Left lung (tissue), 10 donors: ENCODE data around the gene FBXO38. TPM values are rescaled to one million over a fixed set of nuclear protein-coding genes. Genes with fewer than 3 reads are reported as not detected.
A peak's percentile ranks its signal among the peaks of the same experiment; 100 is the strongest.

ENCODE experiments used
- ATAC-seq: fragments of 200-7000 bp; cut with Tn5 transposase; one replicate; pipeline ENCODE4 v1.9.1; 2020; ENCODE audit warnings: moderate library complexity
- DNase-seq, 4 donors: peaks; one replicate each; pipeline ENCODE4 v3.0.0-alpha.2; 2013 to 2020
- H3K27ac ChIP-seq, 2 donors: fragments of 200-600 bp; sonication (generic) in 1 of 2; one replicate each; pipeline versions ENCODE4 v1.5.0 to v1.8.0; 2020 to 2021
- H3K27me3 ChIP-seq, 2 donors: fragments of 200-600 bp; sonication (generic) in 1 of 2; one replicate each; pipeline versions ENCODE4 v1.5.0 to v1.8.0; 2020 to 2021
- H3K36me3 ChIP-seq, 2 donors: fragments of 200-600 bp; sonication (generic) in 1 of 2; one replicate each; pipeline versions ENCODE4 v1.5.0 to v1.8.0; 2020 to 2021
- H3K4me1 ChIP-seq, 2 donors: fragments of 200-600 bp; one replicate each; pipeline ENCODE4 v1.8.0; 2021
- H3K4me3 ChIP-seq, 2 donors: fragments of 200-600 bp; sonication (generic) in 1 of 2; one replicate each; pipeline versions ENCODE4 v1.5.0 to v1.8.0; 2020 to 2021; ENCODE audit warnings: mild to moderate bottlenecking in 1 of 2
- H3K9me3 ChIP-seq, 2 donors: fragments of 200-600 bp; sonication (generic) in 1 of 2; one replicate each; pipeline versions ENCODE4 v1.5.0 to v1.8.0; 2020 to 2021
- CTCF ChIP-seq, 2 donors: fragments of 200-600 bp; sonication (generic) in 1 of 2; IDR thresholded peaks; one replicate each; pipeline versions ENCODE4 v1.5.0 to v1.8.0; 2021; ENCODE audit warnings: antibody characterized with exemption in 2 of 2
- intact Hi-C, 2 donors: fragments of 100-400 bp; cut with DNase I; formaldehyde crosslinking; loops; one replicate each; pipeline versions ENCODE4 v1.11.2 to v1.14.2; 2022
- polyA plus RNA-seq, 6 donors: library from polyadenylated mRNA; unstranded; fragments of 120-200 nt; gene quantifications; one replicate each; pipeline ENCODE4 v1.2.1, GENCODE V29; 2013; ENCODE audit not compliant: insufficient read length in 6 of 6
- total RNA-seq, 2 donors: library from RNA; stranded (reverse); fragmentation: NEBNext Ultra II Directional; extraction: Animal tissue kit (Norgen Biotek cat#: 25700); gene quantifications; one replicate each; pipeline ENCODE4 v1.2.1, GENCODE V29; 2021
- donor health status: DM: no; HTN: yes; CAD: no.
- donor health status: DM: no; HTN: no; CAD: no.

FBXO38 gene
- total and polyA plus RNA-seq, 8 donors = 45.0 to 72.9 (median 52.8) TPM

- no peaks in the 10 kb centered on the region for H3K27me3 ChIP-seq
- peaks cover 0 to 11% of the 10 kb centered on the region in 2 donors for H3K9me3 ChIP-seq
- H3K36me3 ChIP-seq = no peaks in the 10 kb centered on the region
- peak; percentile 96 for ATAC-seq
- peak in 2 of 4 donors; percentile 34 to 53 for DNase-seq
- no peak overlapping the region for H3K27ac ChIP-seq
- H3K4me3 ChIP-seq = no peak overlapping the region
- intact Hi-C loops = no loop called here
- TF ChIP-seq CTCF (IDR thresholded peaks at IDR 0.05) = peak; percentile 58 to 59
- peaks cover 0 to 10% of the 10 kb centered on the region in 2 donors for H3K4me1 ChIP-seq
Measured at GRCh38 chr5:148374690-148375360, 8.9 kb upstream of the FBXO38 start.

GRCh38 chr5:148376198-148376597 is 7.6 kb upstream of the FBXO38 start:
- Histone ChIP-seq H3K4me3 (no peak overlapping the region), H3K27ac (no peak overlapping the region), H3K9me3 (peaks cover 0 to 11% of the 10 kb centered on the region in 2 donors), H3K36me3 (no peaks in the 10 kb centered on the region), H3K4me1 (peaks cover 0 to 10% of the 10 kb centered on the region in 2 donors), H3K27me3 (no peaks in the 10 kb centered on the region)
- intact Hi-C loops = no loop called here
- no peak for DNase-seq
- TF ChIP-seq CTCF (IDR thresholded peaks at IDR 0.05) = no peak
- ATAC-seq = no peak

GRCh38 chr5:148378670-148379069 is 5.1 kb upstream of the FBXO38 start:
- Histone ChIP-seq H3K27me3 (no peaks in the 10 kb centered on the region), H3K4me3 (no peak overlapping the region), H3K4me1 (peaks cover 0 to 21% of the 10 kb centered on the region in 2 donors), H3K36me3 (no peaks in the 10 kb centered on the region), H3K9me3 (peaks cover 0 to 11% of the 10 kb centered on the region in 2 donors), H3K27ac (no peak overlapping the region)
- no peak for TF ChIP-seq CTCF (IDR thresholded peaks at IDR 0.05)
- ATAC-seq (no peak), DNase-seq (no peak)
- intact Hi-C loops = no loop called here

- no peak for DNase-seq
- intact Hi-C loops = no loop called here
- no peak for TF ChIP-seq CTCF (IDR thresholded peaks at IDR 0.05)
- Histone ChIP-seq H3K9me3 (peaks cover 0 to 11% of the 10 kb centered on the region in 2 donors), H3K27me3 (no peaks in the 10 kb centered on the region), H3K27ac (no peak overlapping the region), H3K4me3 (no peak overlapping the region), H3K4me1 (peaks cover 0 to 22% of the 10 kb centered on the region in 2 donors), H3K36me3 (no peaks in the 10 kb centered on the region)
- ATAC-seq = peak; percentile 7
Measured at GRCh38 chr5:148379340-148379739, 4.4 kb upstream of the FBXO38 start.

GRCh38 chr5:148381906-148382305 is 1.9 kb upstream of the FBXO38 start:
- Histone ChIP-seq H3K4me1 (peaks cover 7 to 40% of the 10 kb centered on the region in 2 donors), H3K27me3 (no peaks in the 10 kb centered on the region), H3K27ac (peak overlapping the region in 1 of 2 donors; percentile 85), H3K4me3 (no peak overlapping the region), H3K9me3 (peaks cover 0 to 11% of the 10 kb centered on the region in 2 donors), H3K36me3 (no peaks in the 10 kb centered on the region)
- intact Hi-C loops = no loop called here
- DNase-seq (no peak), ATAC-seq (no peak)
- no peak for TF ChIP-seq CTCF (IDR thresholded peaks at IDR 0.05)
